Measurements from ENCODE around the gene GSK3B. TPM values are rescaled to one million over a fixed set of nuclear protein-coding genes. Genes with fewer than 3 reads are reported as not detected.

Gene GSK3B
- total RNA-seq, 4 donors from 2014 or later: 34.6 to 65.2 (median 42.6) TPM

DNA sequence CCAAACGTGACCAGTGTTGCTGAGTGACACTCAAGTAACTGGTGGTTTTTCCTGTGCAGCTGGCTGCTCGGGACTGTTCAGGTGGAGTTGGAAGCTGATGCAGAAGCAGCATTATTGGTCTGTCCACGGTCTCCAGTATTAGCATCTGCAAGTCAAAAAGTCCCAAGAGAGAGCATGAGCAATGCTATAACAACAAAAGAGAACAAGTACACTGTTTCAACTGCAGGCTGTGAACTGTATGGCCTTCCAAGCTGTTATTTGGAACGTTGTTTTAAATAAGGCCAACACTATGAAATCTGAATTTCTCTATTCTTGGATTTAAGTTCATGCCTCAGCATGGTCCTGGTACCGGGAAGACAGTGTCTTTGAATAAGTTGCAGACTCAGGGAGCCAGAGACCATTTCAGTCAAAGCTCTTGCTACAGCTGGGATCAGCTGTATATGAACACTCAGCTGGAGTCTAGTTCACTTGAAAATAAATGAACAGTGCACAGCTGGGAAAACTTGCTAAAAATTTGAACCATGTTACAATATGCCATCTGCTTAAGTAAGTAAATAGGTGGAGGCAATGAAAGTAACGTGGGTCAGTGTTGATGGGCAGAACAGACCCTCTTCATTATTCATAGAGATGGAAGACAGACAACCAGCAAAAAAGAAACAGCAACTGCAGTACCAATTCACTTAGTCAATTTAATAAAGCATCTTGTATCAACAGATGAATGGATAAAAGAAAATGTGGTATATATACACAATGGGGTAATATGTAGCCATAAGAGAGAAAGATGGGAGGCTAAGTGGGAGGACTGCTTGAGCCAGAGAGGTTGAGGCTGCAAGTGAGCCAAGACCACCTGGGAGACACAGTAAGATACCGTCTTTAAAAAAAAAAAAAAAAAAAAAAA is 267.3 kb downstream of the GSK3B start:
- peaks cover 0 to 12% (median 0%) of the 10 kb centered on the region in 3 donors for H3K36me3 ChIP-seq
- TF ChIP-seq, protein P1, sequence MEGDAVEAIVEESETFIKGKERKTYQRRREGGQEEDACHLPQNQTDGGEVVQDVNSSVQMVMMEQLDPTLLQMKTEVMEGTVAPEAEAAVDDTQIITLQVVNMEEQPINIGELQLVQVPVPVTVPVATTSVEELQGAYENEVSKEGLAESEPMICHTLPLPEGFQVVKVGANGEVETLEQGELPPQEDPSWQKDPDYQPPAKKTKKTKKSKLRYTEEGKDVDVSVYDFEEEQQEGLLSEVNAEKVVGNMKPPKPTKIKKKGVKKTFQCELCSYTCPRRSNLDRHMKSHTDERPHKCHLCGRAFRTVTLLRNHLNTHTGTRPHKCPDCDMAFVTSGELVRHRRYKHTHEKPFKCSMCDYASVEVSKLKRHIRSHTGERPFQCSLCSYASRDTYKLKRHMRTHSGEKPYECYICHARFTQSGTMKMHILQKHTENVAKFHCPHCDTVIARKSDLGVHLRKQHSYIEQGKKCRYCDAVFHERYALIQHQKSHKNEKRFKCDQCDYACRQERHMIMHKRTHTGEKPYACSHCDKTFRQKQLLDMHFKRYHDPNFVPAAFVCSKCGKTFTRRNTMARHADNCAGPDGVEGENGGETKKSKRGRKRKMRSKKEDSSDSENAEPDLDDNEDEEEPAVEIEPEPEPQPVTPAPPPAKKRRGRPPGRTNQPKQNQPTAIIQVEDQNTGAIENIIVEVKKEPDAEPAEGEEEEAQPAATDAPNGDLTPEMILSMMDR (IDR thresholded peaks at IDR 0.05): no peak
- TF ChIP-seq POLR2A (IDR thresholded peaks at IDR 0.05): no peak
- no peaks in the 10 kb centered on the region for H3K27me3 ChIP-seq
- H3K4me3 ChIP-seq: no peak overlapping the region
- H3K27ac ChIP-seq: no peak overlapping the region
- no peak for DNase-seq
- peaks cover 0 to 6% (median 0%) of the 10 kb centered on the region in 4 donors for H3K4me1 ChIP-seq
- H3K9me3 ChIP-seq: no peaks in the 10 kb centered on the region

DNA sequence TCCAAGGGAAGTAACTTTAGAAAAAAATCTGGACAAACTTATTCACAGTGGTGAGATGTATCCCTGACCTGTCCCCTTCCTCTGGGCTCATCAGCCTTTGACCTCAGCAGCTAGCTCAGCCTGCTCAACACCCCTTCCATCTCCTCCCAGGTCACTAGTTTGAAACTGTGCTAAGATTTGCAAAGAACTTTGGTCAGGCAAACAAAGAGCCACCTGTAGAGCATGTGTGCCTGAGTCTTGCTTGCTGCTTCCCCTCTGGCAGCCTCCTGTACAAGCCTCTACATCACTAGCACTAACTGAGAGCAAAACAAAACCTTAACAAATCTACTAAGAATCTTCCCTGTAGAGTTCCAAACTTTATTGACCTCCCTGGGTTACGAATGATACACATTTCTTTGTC is 268.4 kb downstream of the GSK3B start:
- Histone ChIP-seq H3K4me3 (no peak overlapping the region), H3K27ac (no peak overlapping the region), H3K27me3 (no peaks in the 10 kb centered on the region), H3K4me1 (peaks cover 0 to 6% (median 0%) of the 10 kb centered on the region in 4 donors), H3K36me3 (peaks cover 0 to 12% (median 0%) of the 10 kb centered on the region in 3 donors), H3K9me3 (no peaks in the 10 kb centered on the region)
- TF ChIP-seq, protein P1 (IDR thresholded peaks at IDR 0.05): no peak
- TF ChIP-seq POLR2A (IDR thresholded peaks at IDR 0.05): no peak
- DNase-seq: no peak

DNA sequence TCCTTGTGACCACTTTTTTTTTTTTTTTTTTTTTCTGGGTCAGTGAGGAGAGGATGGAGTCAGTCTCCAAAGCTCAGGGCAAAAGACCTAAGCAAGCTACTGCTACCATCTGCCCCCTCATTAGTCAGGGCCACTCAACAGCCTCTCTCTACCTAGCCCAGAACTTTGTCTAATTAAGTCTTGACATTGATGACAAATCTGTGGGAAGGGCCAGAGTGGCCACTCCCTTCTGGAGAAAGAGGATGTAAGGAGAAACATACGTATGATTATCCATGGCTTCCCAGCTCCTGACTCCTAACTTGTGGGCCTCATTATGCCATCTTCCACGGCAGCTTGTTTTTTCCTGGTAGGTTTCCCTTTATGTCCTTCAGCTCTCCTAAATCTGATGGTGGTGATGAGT is 274.4 kb downstream of the GSK3B start:
- H3K27me3 ChIP-seq: no peaks in the 10 kb centered on the region
- no peak for TF ChIP-seq POLR2A (IDR thresholded peaks at IDR 0.05)
- TF ChIP-seq, protein P1 (IDR thresholded peaks at IDR 0.05): no peak
- no peak overlapping the region for H3K4me3 ChIP-seq
- peaks cover 0 to 14% (median 0%) of the 10 kb centered on the region in 3 donors for H3K36me3 ChIP-seq
- no peaks in the 10 kb centered on the region for H3K4me1 ChIP-seq
- no peaks in the 10 kb centered on the region for H3K9me3 ChIP-seq
- no peak for DNase-seq
- no peak overlapping the region for H3K27ac ChIP-seq

DNA sequence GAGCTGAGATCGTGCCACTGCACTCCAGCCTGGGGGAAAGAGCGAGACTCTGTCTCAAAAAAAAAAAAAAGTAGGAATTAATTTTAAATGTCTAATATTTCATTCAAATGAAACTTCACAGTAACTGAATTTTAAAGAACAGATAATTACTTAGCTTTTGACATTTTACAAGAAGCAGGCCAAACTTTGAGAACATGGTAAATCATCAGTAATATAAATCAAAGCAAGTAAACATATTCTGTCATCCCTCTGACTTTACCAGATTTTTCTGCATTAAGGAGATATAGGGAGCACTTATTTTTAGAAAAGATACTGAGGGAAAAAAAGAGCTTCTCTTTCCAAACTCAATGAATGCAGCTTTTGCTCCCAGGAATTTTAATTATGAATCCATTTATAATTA is 275.3 kb downstream of the GSK3B start:
- Histone ChIP-seq H3K9me3 (no peaks in the 10 kb centered on the region), H3K4me3 (no peak overlapping the region), H3K27me3 (no peaks in the 10 kb centered on the region), H3K27ac (no peak overlapping the region), H3K4me1 (no peaks in the 10 kb centered on the region), H3K36me3 (peaks cover 0 to 10% (median 0%) of the 10 kb centered on the region in 3 donors)
- TF ChIP-seq, protein P1 (IDR thresholded peaks at IDR 0.05): no peak
- TF ChIP-seq POLR2A (IDR thresholded peaks at IDR 0.05): no peak
- no peak for DNase-seq

DNA sequence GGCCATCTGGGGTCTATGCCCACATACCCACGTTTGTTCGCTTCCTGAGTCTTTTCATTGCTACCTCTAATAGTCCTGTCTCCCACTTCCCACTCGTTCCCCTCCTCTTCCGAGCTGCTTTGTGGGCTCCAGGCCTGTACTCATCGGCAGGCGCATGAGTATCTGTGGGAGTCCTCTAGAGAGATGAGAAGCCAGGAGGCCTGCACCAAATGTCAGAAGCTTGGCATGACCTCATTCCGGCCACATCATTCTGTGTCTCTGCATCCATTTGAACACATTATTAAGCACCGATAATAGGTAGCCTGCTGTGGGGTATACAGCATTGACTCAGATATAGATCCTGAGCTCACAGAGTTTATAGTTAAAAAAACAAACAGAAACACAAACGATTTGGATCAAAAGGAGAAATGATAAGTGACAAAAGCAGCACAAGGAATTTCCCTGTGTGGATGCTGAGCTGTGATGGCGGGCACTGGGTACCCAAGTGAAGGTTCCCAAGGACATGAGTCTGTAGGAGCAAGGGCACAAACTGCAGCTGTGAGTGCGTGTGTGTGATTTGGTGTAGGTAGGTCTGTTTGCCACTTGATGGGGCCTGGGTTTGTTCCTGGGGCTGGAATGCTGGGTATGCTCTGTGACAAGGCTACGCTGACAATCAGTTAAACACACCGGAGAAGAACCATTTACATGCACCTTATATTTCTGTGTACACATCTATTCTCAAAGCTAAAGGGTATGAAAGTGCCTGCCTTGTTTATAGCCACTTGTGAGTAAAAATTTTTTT is 276.5 kb downstream of the GSK3B start:
- no peak for TF ChIP-seq POLR2A (IDR thresholded peaks at IDR 0.05)
- TF ChIP-seq, protein P1 (IDR thresholded peaks at IDR 0.05): no peak
- Histone ChIP-seq H3K9me3 (no peaks in the 10 kb centered on the region), H3K36me3 (peaks cover 0 to 15% (median 0%) of the 10 kb centered on the region in 3 donors), H3K27me3 (no peaks in the 10 kb centered on the region), H3K4me3 (no peak overlapping the region), H3K4me1 (no peaks in the 10 kb centered on the region), H3K27ac (no peak overlapping the region)
- no peak for DNase-seq
